ENCODE measurements around the gene SERPINC1. TPM values are rescaled to one million over a fixed set of nuclear protein-coding genes. Genes with fewer than 3 reads are reported as not detected.

Gene SERPINC1
- total and polyA plus RNA-seq, 9 donors = 0.37 to 1.6 (median 0.76) TPM; not detected in 5

DNA sequence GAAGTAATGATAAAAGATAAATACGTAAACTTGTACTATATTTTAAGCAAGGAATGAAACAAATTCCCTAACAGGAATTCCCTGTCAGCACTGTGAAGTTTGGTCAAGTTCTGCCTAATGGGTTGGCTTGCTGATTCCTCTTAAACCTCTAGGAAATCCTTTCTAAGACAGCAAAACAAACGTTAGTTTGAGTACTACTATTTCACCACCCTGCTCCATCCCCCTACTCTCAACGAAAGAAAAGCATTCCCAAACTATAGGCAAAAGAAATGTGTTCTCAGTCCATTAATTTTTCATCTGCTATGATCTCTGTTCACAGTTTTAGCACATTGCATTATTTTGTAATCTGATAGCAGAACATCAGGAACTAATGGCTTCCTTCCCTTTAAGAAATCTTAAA, 16.1 kb downstream of the SERPINC1 start:
- no peak for DNase-seq
- Histone ChIP-seq H3K4me1 (ENCODE audit: insufficient read depth) (peaks cover 5% of the 10 kb centered on the region), H3K27ac (no peak overlapping the region), H3K36me3 (no peaks in the 10 kb centered on the region), H3K9me3 (no peaks in the 10 kb centered on the region), H3K4me3 (no peak overlapping the region), H3K27me3 (no peaks in the 10 kb centered on the region)
- TF ChIP-seq POLR2A (IDR thresholded peaks at IDR 0.05) (no peak), EP300 (IDR thresholded peaks at IDR 0.05) (no peak)
- TF ChIP-seq, protein P1, sequence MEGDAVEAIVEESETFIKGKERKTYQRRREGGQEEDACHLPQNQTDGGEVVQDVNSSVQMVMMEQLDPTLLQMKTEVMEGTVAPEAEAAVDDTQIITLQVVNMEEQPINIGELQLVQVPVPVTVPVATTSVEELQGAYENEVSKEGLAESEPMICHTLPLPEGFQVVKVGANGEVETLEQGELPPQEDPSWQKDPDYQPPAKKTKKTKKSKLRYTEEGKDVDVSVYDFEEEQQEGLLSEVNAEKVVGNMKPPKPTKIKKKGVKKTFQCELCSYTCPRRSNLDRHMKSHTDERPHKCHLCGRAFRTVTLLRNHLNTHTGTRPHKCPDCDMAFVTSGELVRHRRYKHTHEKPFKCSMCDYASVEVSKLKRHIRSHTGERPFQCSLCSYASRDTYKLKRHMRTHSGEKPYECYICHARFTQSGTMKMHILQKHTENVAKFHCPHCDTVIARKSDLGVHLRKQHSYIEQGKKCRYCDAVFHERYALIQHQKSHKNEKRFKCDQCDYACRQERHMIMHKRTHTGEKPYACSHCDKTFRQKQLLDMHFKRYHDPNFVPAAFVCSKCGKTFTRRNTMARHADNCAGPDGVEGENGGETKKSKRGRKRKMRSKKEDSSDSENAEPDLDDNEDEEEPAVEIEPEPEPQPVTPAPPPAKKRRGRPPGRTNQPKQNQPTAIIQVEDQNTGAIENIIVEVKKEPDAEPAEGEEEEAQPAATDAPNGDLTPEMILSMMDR (IDR thresholded peaks at IDR 0.05) = no peak
- WGBS, 3 donors = 70 to 75% (median 70%) methylated on average over 3 of the region's 3 CpGs
- intact Hi-C loops (cut with DNase I) = no loop called here

DNA sequence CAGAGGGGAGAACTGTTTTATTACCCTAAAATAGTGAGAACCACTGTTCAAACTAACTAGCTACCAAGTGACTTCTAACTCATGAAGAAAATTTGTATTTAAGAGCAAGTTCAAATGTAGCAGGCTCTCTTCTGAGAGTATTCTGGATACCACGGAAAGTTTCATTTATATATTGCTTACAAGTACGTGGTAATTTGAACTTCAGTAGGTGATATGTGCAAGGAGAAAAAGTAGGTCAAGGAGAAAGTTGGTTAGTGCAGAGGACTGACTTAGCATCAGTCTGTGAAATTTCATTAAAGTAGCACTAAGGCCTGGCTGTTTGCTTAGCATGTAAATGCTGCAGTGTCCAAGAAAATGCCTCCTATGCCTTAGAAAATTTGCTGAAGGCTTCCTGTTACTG, 16.7 kb downstream of the SERPINC1 start:
- WGBS, 3 donors = 17 to 33% (median 31%) methylated on average over 2 of the region's 2 CpGs
- Histone ChIP-seq H3K9me3 (no peaks in the 10 kb centered on the region), H3K27me3 (no peaks in the 10 kb centered on the region), H3K4me3 (no peak overlapping the region), H3K4me1 (ENCODE audit: insufficient read depth) (peaks cover 5% of the 10 kb centered on the region), H3K36me3 (no peaks in the 10 kb centered on the region), H3K27ac (no peak overlapping the region)
- TF ChIP-seq POLR2A (IDR thresholded peaks at IDR 0.05) (no peak), EP300 (IDR thresholded peaks at IDR 0.05) (no peak)
- TF ChIP-seq, protein P1 (IDR thresholded peaks at IDR 0.05) = no peak
- no peak for DNase-seq
- intact Hi-C loops (cut with DNase I) = no loop called here

DNA sequence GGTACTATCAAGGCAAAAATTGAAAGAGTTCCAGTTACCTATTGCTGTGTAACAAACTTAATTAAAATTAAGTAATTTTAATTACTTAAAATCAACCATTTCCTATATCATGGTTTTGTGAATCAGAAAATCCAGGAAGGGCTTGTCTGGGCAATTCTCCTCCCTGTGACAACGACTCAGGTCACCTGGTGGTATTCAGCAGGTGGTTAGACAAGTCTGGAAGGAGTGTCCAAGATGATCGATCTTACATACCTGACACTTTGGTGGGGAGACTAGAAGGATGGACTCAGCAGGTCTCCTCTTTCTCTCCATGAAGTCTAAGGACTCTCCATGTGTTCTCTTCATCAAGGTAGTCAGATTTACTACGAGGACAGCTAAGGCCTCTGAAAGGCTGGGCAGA, 22.9 kb downstream of the SERPINC1 start:
- Histone ChIP-seq H3K36me3 (no peaks in the 10 kb centered on the region), H3K27ac (no peak overlapping the region), H3K27me3 (no peaks in the 10 kb centered on the region), H3K4me3 (no peak overlapping the region), H3K4me1 (ENCODE audit: insufficient read depth) (no peaks in the 10 kb centered on the region), H3K9me3 (no peaks in the 10 kb centered on the region)
- 65 to 95% (median 84%) methylated on average over 3 of the region's 3 CpGs for WGBS, 3 donors
- no peak for DNase-seq
- intact Hi-C loops (cut with DNase I) = no loop called here
- TF ChIP-seq EP300 (IDR thresholded peaks at IDR 0.05) (no peak), POLR2A (IDR thresholded peaks at IDR 0.05) (no peak)

DNA sequence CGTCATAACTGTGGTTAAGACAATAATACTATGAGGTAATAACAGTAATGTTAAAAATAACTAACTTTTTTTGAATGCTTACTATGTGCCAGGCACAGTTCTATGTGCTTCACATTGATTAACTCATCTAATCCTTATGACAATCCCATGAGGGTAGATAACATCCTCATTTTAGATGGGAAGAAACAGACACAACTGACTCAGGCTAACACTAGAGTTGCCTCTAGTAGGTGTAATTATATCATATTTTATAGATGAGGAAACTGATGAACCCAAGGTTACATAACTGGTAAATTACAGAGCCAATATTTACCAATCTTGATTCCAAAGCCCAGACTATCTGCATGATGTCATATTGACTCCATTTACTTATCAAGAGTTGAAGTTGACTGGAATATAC, 23.5 kb downstream of the SERPINC1 start:
- H3K27ac ChIP-seq = no peak overlapping the region
- TF ChIP-seq POLR2A (IDR thresholded peaks at IDR 0.05) (no peak), EP300 (IDR thresholded peaks at IDR 0.05) (no peak)
- TF ChIP-seq, protein P1 (IDR thresholded peaks at IDR 0.05) = no peak
- H3K36me3 ChIP-seq = no peaks in the 10 kb centered on the region
- no peak for DNase-seq
- no peaks in the 10 kb centered on the region for H3K4me1 ChIP-seq (ENCODE audit: insufficient read depth)
- H3K27me3 ChIP-seq = no peaks in the 10 kb centered on the region
- H3K9me3 ChIP-seq = no peaks in the 10 kb centered on the region
- 87 to 98% (median 93%) methylated on average over 1 of the region's 1 CpG for WGBS, 3 donors
- no peak overlapping the region for H3K4me3 ChIP-seq
- intact Hi-C loops (cut with DNase I) = no loop called here

DNA sequence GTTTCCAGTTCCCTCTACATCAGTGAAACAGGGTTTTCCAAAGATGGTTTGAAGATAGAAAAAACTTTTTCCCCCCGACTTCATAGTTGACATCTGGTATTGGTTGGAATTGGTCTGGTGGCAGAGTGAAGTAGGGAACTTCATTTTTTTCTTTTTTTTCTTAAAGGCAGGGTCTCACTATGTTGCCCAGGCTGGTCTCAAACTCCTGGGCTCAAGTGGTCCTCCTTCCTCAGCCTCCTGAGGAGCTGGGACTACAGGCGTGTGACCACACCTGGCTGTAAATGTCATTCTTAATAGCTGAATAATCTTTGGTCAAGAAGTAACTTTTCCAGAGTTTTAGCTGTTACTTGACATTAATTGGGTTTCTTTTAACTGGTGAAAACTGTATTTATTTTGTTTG, 27.2 kb downstream of the SERPINC1 start:
- DNase-seq = no peak
- Histone ChIP-seq H3K9me3 (no peaks in the 10 kb centered on the region), H3K27ac (no peak overlapping the region), H3K4me3 (no peak overlapping the region), H3K36me3 (no peaks in the 10 kb centered on the region), H3K27me3 (no peaks in the 10 kb centered on the region), H3K4me1 (ENCODE audit: insufficient read depth) (no peaks in the 10 kb centered on the region)
- intact Hi-C loops (cut with DNase I) = no loop called here
- TF ChIP-seq, protein P1 (IDR thresholded peaks at IDR 0.05) = no peak
- no peak for TF ChIP-seq POLR2A (IDR thresholded peaks at IDR 0.05)
- no peak for TF ChIP-seq EP300 (IDR thresholded peaks at IDR 0.05)
- WGBS, 3 donors = 98% methylated on average over 2 of the region's 2 CpGs

All from ovary (tissue), 9 donors.